ENCODE results near the gene MAPK8IP1.

Gene MAPK8IP1

DNA sequence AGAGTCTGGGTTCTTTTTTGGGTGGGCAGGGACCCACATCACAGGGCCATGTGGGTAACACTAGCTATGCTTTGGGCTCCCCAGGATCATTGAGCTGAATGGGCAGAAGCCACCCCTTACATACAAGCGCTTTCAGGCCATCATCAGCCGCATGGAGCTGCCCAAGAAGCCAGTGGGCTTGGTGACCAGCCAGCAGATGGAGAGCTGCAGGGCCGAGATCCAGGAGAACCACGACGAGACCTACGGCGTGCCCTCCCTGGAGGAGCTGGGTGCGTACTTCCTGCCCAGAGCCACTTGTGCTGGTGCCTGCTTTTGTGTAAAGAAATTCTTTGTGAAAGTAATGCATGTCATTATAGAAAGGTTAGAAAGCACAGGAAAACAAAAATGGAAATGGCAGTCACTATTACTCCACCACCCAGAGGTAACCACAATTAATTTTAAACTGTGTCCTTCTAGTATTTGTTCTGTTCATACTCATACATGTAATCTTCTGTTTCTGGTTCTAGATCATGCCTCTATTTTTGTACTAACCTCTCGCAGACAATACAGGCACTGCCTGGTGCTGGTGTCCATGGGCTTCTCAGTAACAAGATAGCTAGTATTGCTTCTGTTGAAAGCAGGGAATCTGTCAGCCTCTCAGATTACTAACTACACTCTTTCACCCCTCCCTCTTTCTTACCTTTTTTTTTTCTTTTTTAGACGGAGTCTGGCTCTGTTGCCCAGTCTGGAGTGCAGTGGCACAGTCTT is 24.5 kb upstream of the MAPK8IP1 start:
- no peak for DNase-seq

DNA sequence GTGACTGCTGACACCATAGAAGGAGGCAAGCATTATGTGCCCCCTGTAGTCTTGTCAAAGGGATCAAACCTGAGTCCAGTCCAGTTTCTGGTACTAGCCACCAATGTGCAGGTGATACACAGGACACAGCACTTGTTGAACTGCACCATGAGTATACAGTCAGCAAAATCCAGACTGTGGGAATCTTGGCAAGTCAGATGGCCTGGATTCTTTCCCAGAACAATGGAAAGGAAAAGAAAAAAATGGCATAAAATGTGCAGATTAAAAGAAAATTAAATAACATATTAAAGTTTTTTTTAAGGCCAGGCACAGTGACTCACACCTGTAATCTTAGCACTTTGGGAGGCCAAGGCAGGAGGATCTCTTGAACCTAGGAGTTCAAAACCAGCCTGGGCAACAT is 21.4 kb upstream of the MAPK8IP1 start:
- DNase-seq: no peak

DNA sequence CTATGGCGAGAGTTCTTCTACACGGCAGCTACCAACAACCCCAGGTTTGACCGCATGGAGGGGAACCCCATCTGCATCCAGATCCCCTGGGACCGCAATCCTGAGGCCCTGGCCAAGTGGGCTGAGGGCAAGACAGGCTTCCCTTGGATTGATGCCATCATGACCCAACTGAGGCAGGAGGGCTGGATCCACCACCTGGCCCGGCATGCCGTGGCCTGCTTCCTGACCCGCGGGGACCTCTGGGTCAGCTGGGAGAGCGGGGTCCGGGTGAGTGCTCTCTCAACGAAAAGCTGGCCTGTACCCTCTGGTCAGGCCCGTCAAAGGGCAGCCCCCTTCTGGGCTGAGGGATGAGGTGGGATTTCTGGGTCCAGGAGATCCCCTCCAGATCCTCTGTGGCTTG is 15.9 kb upstream of the MAPK8IP1 start:
- no peak for DNase-seq

DNA sequence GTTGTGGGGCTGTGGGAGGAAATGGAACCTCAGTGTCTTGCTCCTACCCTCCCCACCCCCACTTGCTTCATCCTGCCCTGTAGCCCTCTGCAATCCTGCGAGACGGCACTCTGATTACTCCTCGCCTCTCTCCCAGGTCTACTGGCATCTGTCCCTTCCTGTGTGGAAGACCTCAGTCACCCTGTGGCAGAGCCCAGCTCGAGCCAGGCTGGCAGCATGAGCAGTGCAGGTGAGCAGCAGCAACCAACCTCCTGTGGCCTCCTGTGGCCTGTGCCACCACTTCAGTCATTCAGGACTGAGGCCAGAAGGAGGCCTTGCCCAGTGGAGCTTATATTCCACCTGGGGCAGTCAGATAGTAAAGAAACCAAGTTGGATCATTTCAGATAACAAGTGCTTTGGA is 14.7 kb upstream of the MAPK8IP1 start:
- no peak for DNase-seq

DNA sequence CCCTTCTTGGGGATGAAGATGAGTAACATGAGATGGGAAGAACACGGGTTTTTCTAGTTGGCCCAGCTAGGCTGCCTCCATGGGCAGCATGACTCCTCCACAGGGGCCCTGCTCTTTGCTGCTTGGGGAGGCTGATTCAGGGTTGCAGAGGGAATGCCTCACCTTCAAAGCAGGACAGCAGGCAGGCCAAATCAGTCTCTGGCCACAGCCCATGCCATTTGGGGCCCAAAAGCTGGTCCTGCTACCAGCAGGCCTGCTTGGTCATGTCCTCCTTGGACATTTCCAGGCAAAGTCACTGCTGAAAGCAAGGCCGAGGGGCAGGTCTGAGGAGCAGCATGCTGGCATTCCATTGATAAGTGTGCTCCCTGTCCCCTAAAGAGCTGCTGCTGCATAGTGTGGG is 13.8 kb upstream of the MAPK8IP1 start:
- no peak for DNase-seq

DNA sequence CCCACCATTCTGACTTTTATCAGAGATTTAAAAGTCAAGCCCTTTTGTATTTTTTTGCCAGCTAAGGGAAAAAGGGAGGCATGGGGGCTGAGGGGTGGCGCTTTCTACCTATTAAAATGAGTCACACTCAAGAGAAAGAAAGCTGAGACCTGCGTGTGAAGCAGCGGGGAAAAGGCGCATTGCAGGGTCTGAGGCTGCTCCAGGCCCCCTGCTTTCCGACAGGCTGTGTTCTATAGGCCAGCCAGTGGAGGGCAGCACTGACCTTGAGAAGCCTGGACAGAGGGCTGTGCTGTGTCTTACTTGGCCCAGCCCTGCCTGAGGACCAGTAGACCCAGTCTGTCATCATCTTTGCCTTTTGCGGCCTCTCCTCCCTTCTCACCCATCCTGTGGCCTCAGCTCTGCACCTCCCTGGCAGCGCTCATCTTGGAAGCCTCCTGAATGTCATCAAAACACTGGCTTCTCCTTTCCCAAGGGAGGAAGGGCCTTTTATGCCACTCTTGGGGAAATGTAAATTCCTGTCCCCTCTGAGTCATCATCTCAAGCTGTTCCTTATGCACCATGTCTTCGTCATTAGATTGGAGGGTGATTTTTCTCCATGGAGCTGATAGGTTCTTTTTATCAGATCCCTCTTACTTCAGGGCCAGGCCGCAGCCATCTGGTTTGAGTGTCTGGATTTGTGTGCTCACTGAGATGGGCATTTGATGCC is 12.6 kb upstream of the MAPK8IP1 start:
- peak; percentile 58 for DNase-seq

DNA sequence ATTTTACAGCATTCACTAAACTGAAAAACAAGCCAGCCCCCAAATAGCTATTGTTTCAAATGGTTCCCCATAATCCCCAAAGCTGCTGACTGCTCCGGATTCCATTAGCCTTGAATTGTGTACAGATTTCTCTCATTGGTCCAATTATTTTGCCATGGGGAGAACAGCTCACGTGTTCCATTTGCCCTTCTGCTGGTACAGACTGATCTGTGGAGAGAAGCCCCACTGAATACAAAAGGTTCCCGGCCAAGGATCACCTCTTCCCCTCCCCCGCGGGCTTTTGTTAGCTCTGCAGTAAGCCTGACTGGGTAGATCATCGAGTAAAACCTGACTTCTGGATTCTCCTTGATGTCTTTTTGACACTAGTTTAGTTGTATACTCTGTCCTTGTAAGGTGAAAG is 9.1 kb upstream of the MAPK8IP1 start:
- DNase-seq: no peak

DNA sequence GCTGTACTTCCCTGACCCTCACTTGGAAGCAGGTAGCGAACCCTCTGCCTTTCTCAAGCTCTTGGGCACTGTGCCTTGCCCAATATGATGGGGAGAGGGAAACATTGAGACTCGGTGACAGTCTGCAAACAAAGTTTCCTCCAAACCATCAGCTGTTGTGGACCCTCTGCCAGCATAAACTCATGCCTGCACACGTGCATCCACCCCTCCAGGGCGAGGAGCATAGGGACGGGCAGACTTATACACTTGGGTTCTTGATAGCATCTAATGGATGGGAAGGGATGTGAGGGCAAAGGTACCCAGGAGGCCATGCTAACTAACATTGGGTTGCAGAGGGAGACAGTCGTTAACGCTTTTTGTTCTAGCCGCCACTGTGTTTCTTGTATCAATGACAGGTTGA is 8.2 kb upstream of the MAPK8IP1 start:
- no peak for DNase-seq

DNA sequence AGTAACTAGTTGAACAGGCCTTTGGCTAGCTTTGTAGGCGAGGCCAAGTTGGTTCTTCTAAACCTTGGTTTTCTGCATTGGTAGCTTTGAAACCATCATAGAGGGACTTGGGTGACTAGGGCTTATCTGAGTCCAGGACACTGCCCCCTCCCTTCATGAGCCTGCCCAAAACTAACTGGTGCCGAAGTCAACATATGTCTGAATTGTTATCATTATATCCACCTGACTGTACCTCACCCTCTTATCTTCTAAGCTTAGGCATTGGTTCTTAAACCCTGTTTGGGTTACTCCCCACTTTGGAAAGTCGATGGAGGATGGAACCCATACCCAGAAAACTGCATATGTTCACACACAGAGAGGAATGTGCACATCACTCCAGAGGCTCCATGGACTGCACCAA is 7.6 kb upstream of the MAPK8IP1 start:
- DNase-seq: no peak

DNA sequence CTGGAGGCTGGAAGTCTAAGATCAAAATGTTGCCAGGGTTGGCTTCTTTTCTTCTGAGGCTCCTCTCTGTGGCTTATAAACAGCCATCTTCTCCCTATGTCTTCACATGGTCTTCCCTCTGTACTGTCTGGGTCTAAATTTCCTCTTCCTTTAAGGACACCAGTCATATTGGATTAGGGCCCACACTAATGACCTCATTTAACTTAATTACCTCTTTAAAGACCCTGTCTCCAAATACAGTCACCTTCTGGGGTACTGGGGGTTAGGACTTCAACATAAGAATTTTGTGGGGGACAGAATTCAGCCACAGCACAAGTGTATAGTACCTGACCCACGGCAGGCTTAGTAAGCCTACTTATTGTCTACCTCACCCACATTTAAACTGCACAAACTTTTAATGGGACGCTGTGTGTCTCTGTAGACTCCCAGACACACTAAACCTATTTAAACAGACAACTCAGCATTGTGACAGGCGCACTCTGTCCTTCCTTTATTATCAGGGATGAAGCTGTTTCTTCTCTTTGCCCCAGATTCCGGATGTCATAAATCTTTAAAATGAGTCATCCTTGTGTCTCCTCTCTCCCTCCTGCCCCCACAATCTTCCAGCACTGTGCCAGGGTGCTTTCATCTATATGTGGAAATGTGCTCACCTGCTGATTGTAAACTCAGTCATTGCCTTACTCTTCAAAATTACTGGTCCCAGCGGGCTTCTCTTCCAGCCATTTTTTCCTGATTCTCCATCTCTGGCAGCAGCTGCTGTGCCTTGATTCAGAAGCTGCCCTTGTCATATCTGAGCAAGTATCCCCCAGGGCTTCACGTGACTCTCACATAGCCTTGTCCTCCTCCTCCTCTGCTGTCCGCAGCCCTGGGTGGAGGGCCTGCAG is 5.4 kb upstream of the MAPK8IP1 start:
- no peak for DNase-seq

DNA sequence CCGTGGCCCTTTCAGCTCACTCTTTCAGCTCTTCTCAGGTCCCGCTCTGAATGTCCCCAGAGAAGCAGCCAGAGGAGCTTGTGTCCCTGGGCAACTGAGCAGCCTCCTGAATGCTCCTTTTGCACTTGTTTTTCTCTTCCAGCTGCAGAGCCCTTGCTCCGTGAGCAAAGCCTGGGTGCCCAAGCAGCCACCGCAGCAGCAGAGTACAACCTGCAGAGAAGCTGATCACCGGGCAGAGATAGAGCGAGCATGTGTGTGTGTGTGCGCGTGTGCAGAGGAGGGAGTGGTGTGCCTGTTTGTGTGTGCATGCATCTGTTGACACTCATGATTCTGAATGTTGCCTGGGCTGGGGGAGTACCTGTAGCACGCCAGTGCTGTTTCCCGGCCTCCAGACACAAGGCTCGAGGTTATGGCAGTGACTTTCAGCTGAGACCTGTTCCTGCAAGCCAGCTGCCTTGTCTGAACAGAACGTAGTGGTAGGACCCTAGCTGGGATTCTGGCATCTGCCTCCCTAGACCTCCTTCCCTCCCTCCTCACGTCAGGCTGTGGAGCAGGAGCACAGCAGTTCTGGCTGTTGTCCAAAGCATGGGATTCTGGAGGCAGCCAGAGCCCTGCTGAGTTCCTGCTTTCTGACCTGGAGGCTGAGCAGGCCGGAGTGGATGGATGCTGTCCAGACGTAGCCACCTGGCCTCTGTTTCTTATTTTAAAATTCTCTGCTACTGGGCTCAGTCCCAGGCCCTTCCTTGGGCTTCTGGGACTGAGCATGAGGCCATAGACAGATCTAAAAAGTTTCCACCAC is 4.5 kb upstream of the MAPK8IP1 start:
- peak; percentile 65 for DNase-seq

DNA sequence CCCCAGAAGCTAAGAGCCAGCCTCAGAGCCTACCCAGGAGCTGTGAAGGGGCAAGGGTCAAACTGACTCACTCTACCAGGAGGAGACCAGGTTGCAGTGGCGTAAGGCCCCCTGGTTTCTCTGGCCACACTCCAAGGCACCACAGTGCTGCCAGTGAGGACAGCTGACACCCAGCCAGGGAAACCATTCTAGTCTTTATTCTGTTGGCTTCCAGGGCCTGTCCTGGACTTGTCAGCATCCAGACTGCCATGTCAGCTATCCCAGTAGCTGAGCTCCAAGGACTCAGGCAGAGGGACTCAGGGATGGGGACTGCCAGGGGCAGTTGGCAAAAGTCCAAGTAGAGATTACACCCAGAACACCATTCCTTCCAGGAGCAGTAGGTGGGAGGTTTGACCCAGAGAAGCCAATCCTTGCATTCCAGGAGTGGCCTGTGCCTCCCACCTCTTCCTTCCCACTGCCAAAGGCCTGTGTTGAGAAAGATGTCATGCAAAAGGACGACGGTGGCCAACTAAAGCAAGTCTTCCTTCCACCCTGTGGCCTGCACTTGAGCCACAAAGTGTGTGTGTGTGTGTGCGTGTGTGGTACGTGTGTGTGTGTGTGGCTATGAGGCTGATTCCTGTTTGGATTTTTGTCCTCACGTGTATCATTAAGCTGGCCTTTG is 3.6 kb upstream of the MAPK8IP1 start:
- DNase-seq: peak; percentile 33

DNA sequence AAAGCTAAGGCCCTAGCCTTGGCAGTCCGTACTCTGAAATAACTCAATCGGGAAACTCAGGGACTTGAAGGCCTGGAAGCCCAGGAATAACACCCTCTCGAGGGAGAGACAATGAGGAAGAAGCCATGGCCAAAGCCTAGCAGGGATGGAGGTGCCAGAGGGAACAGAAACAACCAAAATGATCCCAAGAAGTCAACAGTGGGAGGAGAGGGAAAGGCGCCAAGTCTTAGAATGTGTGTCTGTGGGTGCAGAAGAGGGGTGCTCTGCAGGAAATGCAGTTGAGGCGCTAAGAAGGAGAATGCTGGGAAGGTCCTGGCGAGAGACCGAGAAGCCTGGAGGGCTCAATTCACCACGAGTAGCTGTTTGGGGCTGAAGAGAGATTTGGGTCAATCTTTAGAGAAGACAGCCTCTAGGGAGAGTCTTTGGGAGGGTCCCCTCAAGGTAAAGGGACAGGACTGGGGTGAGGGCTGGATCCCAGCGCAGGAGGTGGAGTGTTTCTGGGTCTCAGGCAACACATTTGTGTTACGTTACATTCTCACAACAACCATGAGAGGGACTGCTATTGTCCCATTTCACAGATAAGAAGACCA is 760 bp upstream of the MAPK8IP1 start:
- DNase-seq: no peak

DNA sequence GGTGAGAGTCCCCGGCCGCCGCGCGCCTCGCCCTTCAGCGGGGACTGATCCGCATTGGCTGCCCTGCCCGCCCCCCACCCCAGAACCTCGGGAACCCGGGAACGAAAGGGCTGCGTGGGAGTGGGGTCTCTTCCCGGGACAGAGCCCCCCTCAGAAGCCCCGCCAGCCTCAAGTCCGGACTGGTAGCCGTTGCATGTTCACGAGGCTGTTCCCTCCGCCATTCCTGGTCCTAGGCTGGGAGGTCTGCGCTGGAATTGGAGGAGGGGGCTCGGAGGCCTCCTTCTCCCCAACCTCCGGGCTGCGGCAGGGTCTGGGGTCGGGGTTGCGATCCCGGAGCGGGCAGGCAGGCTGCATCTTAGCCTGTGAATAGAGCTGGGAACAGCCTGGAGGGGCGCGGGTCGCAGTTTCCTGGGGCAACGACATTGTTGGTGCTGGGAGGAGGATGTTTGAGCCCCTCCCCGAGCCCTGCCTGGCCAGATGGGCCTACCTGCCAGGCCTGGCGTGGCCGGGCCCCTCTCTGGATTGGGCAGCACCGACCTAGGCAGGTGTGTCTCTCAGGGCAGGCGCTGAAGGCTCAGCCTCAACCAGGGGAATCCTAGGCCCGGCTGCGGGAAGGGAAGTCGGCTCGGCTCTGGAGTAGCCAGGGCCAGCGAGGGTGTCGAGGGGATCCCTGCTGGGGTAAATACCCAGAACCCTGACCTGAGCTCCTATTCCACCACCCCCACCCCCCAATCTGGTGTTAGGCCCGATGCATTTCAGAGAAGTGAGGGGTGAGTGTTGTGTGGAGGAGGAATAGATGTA is 670 bp downstream of the MAPK8IP1 start:
- DNase-seq: peak; percentile 32

DNA sequence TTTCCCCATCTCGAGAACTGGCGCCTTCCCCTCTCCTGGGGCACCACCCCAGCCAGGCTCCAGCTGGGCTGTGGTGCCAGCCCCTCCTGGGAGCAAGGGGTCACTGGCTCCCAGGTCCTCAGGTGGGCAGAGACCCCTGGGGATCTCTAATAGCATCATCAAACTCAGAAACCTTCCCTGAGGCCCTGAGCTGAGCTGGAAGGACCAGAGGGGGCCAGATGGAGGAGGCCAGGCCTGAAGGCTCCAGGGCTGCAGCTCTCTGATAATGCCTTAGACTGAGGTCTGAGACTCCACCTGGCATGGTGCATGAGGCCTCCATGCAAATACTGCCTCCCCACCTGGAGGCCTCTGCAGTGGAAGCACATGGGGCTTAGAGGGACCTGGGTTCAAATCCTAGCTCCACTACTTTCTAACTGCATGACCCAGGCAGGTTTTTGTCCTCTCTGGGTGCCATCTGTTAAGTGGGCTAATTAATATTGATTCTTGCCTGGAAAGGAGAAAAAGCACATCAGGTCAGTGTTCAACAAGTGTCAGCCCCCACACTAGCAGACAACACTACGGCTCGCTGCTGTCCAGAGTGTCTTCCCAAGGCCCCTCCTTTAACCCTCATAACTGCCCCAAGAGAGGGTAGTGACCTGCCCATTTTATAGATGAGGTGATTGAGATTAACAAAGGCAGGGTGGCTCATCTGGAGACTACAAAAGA is 1.5 kb downstream of the MAPK8IP1 start:
- no peak for DNase-seq

DNA sequence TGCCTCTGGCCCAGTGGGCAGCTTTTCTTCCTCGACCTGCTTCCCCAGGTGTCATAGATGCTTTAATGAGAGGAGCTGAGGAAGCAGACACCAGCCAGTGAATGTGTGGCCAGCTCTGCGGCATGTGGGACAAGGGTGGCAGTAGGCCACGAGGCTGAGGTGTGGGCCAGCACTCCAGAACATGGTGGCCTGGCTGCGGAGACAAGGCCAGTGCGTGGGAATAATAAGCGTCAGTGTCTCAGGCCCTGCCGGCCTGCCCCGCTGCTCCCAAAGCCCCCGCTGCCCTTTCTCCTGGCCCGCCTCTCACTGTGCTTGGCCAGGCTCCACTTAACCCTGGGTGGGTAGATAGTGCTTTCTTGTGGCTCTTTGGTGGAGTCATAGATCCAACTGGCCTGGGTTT is 2.1 kb downstream of the MAPK8IP1 start:
- no peak for DNase-seq

DNA sequence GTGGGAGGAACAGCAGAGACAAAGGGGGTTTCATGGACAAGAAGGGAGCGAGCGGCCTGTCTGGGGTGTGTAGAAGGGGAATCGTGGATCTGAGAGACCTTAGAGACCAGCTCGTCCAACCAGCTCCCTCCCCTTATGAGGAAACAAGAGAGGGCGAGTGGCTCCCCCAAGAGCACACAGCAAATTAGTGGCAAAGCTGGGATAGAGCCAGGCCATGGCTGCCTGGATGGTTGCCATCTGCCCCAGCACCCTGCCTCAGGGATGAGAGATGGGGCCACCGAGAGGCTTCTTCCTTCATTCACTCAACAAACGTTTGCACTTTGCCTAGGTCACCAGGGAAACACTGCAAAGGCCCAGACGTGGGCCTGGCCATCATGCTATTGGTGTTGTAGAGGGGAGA is 4.1 kb downstream of the MAPK8IP1 start:
- no peak for DNase-seq

DNA sequence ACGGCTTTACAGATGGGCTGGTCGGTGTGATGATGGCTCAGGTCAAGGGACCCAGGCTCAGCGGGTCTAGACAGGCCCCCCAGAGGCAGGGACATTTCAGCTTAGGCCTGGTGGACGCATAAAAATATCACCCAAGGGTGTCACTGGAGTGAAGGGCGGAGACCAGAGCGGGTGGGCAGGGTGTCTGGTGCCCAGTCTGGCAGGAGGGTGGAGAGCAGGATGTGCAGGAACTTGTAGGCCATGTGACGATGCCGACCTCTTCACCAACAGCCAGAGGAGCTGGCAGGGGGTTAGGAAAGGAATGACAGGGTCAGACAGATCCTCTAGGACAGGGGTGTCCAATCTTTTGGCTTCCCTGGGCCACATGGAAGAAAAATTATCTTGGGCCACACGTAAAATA is 4.5 kb downstream of the MAPK8IP1 start:
- no peak for DNase-seq

DNA sequence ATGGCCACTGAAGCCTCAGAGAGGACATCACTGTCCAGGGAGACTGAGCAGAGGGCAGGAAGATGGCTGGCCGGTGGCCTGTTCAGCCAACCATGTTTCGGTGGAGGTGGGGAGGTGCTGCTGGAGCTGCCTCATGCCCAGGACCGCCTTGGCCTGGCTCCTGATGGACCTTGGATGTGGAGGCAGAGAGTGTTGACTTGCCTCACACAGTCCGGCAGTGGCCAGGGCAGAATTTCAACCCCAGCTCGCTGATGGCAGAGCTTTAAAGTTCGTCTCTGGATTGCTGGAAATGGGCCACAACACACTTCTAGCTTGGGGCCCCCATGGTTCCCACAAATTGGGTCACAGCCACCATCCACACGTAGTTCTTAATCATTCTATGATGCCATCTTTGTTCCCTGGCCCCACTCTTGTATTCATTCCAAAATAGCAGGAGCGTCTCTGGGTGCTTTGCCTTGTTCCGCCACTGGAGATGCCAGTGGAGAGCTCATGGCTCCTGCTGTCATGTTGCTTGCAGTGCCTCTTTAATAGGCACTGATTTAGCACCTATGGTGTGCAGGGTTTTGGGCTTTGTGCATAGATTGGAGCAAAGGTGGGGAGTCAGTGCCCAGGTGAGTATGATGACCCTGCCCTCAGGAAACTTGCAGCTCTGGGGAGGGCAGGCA is 5.6 kb downstream of the MAPK8IP1 start:
- no peak for DNase-seq

DNA sequence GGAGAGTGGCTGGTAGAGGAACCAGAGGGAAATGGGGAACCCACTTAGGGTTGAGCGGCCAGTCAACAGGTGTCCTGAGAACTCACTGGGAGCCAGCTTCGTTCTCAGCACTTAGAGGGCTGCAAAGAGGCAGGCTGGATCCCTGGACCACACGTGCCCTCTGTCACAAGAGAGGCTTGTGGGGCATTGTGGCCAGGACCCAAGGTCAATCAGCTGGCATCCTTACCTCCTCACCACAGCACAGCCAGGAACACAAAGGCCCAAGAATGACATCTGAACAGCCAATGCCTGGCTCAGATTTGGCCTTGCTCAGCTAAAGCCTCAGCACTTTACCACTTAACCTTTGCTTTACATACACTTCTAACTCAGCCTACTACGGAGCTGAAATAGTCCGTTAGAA is 7.4 kb downstream of the MAPK8IP1 start:
- no peak for DNase-seq
